H1 (cell line): ENCODE data around the gene TBC1D13. TPM values are rescaled to one million over a fixed set of nuclear protein-coding genes. Genes with fewer than 3 reads are reported as not detected.

ENCODE experiments used
- CTCF ChIA-PET: fragments of 300-600 bp; sonication (Branson Sonifier 250); formaldehyde crosslinking; loops from one replicate; lab custom pipeline; 2021; ENCODE audit not compliant: partially characterized antibody; lab: Charles Lee
- POLR2A ChIA-PET: fragments of 300-600 bp; sonication (Branson Sonifier 250); formaldehyde crosslinking; loops from one replicate; lab custom pipeline; 2021; ENCODE audit warnings: inconsistent platforms; ENCODE audit not compliant: partially characterized antibody; lab: Charles Lee
- DNase-seq, 2 experiments: peaks; one replicate each; pipeline versions ENCODE4 v3.0.0 to v3.0.0-alpha.2; 2010 to 2022; ENCODE audit warnings: low spot score in 2 of 2, low read depth in 1 of 2, mixed read lengths in 1 of 2
- FAIRE-seq: peaks from 2 replicates; lab custom pipeline; 2011; peaks lifted over from hg19 to GRCh38; lab: Jason Lieb, UNC
- H2AFZ ChIP-seq: 2 replicates; pipeline ENCODE4 v1.8.1; 2012; ENCODE audit warnings: low read length, inconsistent platforms
- H2AK5ac ChIP-seq: 2 replicates; pipeline ENCODE4 v1.6.1; 2013; ENCODE audit warnings: low read depth, low read length
- H2BK120ac ChIP-seq: replicated peaks from 2 replicates; pipeline ENCODE3; 2013; ENCODE audit warnings: low read depth, low read length, inconsistent platforms
- H2BK12ac ChIP-seq: 2 replicates; pipeline ENCODE4 v1.6.1; 2013; ENCODE audit warnings: low read depth, low read length
- H2BK15ac ChIP-seq: 2 replicates; pipeline ENCODE4 v1.6.1; 2013; ENCODE audit warnings: low read length
- H2BK20ac ChIP-seq: 2 replicates; pipeline ENCODE4 v1.6.1; 2013; ENCODE audit warnings: low read length
- H2BK5ac ChIP-seq: 2 replicates; pipeline ENCODE4 v1.6.1; 2013; ENCODE audit warnings: low read depth, low read length
- H3K14ac ChIP-seq: 2 replicates; pipeline ENCODE4 v1.6.1; 2013; ENCODE audit warnings: inconsistent platforms; ENCODE audit not compliant: insufficient read length
- H3K18ac ChIP-seq: 2 replicates; pipeline ENCODE4 v1.6.1; 2013; ENCODE audit warnings: low read length; ENCODE audit errors: extremely low read depth
- H3K23ac ChIP-seq: 2 replicates; pipeline ENCODE4 v1.6.1; 2013; ENCODE audit warnings: inconsistent platforms; ENCODE audit not compliant: insufficient read length
- H3K23me2 ChIP-seq: 2 replicates; pipeline ENCODE4 v1.6.1; 2013; ENCODE audit warnings: low read depth, low read length
- H3K27ac ChIP-seq: 2 replicates; pipeline ENCODE4 v1.6.1; 2011; ENCODE audit warnings: low read depth, low read length, inconsistent platforms
- H3K27me3 ChIP-seq, 4 experiments: replicated peaks in 1 of 4; 1 replicate in 1 of 4; 2 replicates in 3 of 4; pipeline versions ENCODE4 v1.6.1 to v1.8.1; 2011 to 2013; ENCODE audit warnings: low read length in 3 of 4, mild to moderate bottlenecking in 3 of 4, inconsistent platforms in 2 of 4, mixed read lengths in 2 of 4, moderate library complexity in 1 of 4; ENCODE audit not compliant: control insufficient read depth in 3 of 4, insufficient read depth in 3 of 4; ENCODE audit errors: extremely low read depth in 1 of 4
- H3K36me3 ChIP-seq, 4 experiments: 2 replicates each; pipeline versions ENCODE4 v1.6.1 to v1.8.1; 2011 to 2013; ENCODE audit warnings: mild to moderate bottlenecking in 4 of 4, low read length in 3 of 4, moderate library complexity in 2 of 4, control low read depth in 1 of 4, inconsistent platforms in 1 of 4; ENCODE audit not compliant: insufficient read depth in 4 of 4, control insufficient read depth in 2 of 4
- H3K4ac ChIP-seq: replicated peaks from 2 replicates; pipeline ENCODE3; 2013; ENCODE audit warnings: low read length, low read depth, mixed read lengths, inconsistent platforms; ENCODE audit not compliant: insufficient read length
- H3K4me1 ChIP-seq, 4 experiments: replicated peaks in 1 of 4; 1 replicate in 1 of 4; 2 replicates in 3 of 4; pipeline versions ENCODE4 v1.6.1 to v1.8.1; 2011 to 2013; ENCODE audit warnings: low read length in 3 of 4, inconsistent platforms in 2 of 4, mixed read lengths in 1 of 4; ENCODE audit not compliant: insufficient read depth in 4 of 4, control insufficient read depth in 3 of 4
- H3K4me2 ChIP-seq, 2 experiments: 2 replicates each; pipeline versions ENCODE4 v1.6.1 to v1.8.1; 2011 to 2013; ENCODE audit warnings: low read depth in 2 of 2, low read length in 2 of 2, control low read depth in 1 of 2, inconsistent platforms in 1 of 2, mild to moderate bottlenecking in 1 of 2; ENCODE audit not compliant: insufficient read depth in 1 of 2
- H3K4me3 ChIP-seq, 4 experiments: fragments of 200-600, 300-600 bp in 1 of 4; sonication (generic), shearing (Covaris generic), sonication (Bioruptor Twin) in 1 of 4; 2 replicates each; pipeline versions ENCODE4 v1.5.1 to v1.8.1; 2011 to 2016; ENCODE audit warnings: low read length in 4 of 4, low read depth in 3 of 4, control low read depth in 2 of 4, inconsistent platforms in 2 of 4, mild to moderate bottlenecking in 2 of 4, mixed read lengths in 1 of 4, moderate library complexity in 1 of 4; ENCODE audit not compliant: insufficient read depth in 2 of 4; ENCODE audit errors: extremely low read depth in 1 of 4
- H3K56ac ChIP-seq: replicated peaks from 2 replicates; pipeline ENCODE3; 2013; ENCODE audit warnings: low read depth, mild to moderate bottlenecking, mixed read lengths, low read length, inconsistent platforms; ENCODE audit not compliant: insufficient read length
- H3K79me1 ChIP-seq: 2 replicates; pipeline ENCODE4 v1.6.1; 2013; ENCODE audit warnings: low read depth, low read length, control low read depth
- H3K79me2 ChIP-seq, 2 experiments: 2 replicates each; pipeline versions ENCODE4 v1.6.1 to v1.8.1; 2012 to 2013; ENCODE audit warnings: low read length in 2 of 2, mild to moderate bottlenecking in 2 of 2, inconsistent platforms in 1 of 2; ENCODE audit not compliant: insufficient read depth in 2 of 2, control insufficient read depth in 1 of 2
- H3K9ac ChIP-seq, 4 experiments: replicated peaks in 1 of 4; 1 replicate in 1 of 4; 2 replicates in 3 of 4; pipeline versions ENCODE4 v1.6.1 to v1.8.1; 2011 to 2013; ENCODE audit warnings: low read depth in 3 of 4, low read length in 3 of 4, control low read depth in 2 of 4, mild to moderate bottlenecking in 2 of 4, moderate library complexity in 2 of 4, inconsistent platforms in 1 of 4; ENCODE audit errors: extremely low read depth in 1 of 4
- H3K9me3 ChIP-seq, 2 experiments: 2 replicates each; pipeline versions ENCODE4 v1.6.1 to v1.8.1; 2012 to 2013; ENCODE audit warnings: mild to moderate bottlenecking in 2 of 2, moderate library complexity in 2 of 2, control low read depth in 1 of 2, inconsistent platforms in 1 of 2, low read depth in 1 of 2, low read length in 1 of 2, mixed read lengths in 1 of 2; ENCODE audit not compliant: insufficient read depth in 2 of 2
- H4K20me1 ChIP-seq, 2 experiments: replicated peaks in 1 of 2; 2 replicates each; pipeline versions ENCODE3 to v1.8.1; 2011 to 2013; ENCODE audit warnings: inconsistent platforms in 2 of 2, low read length in 2 of 2, mild to moderate bottlenecking in 1 of 2; ENCODE audit not compliant: insufficient read depth in 2 of 2, control insufficient read depth in 1 of 2
- H4K5ac ChIP-seq: 2 replicates; pipeline ENCODE4 v1.6.1; 2013; ENCODE audit warnings: low read length, low read depth, mixed read lengths, inconsistent platforms; ENCODE audit not compliant: insufficient read length
- H4K8ac ChIP-seq: 2 replicates; pipeline ENCODE4 v1.8.0; 2013; ENCODE audit warnings: mild to moderate bottlenecking, moderate library complexity, low read length, inconsistent platforms; ENCODE audit not compliant: insufficient read depth; ENCODE audit errors: extremely low read depth
- H4K91ac ChIP-seq: replicated peaks from 2 replicates; pipeline ENCODE3; 2013; ENCODE audit warnings: low read length, mixed read lengths, inconsistent platforms; ENCODE audit not compliant: insufficient read length
- CBX5 ChIP-seq: fragments of 300-800, 300-1000 bp; sonication (generic); IDR thresholded peaks from 2 replicates; pipeline ENCODE4 v1.7.1; 2016; ENCODE audit warnings: antibody characterized with exemption, low read length, low read depth
- GTF2F1 ChIP-seq: IDR thresholded peaks from 2 replicates; pipeline ENCODE4 v1.6.1; 2012; ENCODE audit warnings: low read depth, low read length, improper control_type of control experiment, borderline replicate concordance
- WGBS, 2 experiments: shearing (Covaris generic) in 1 of 2; methylation state at CpG; one replicate each; pipeline versions ENCODE4 v1.1.6 to v1.1.7; 2013 to 2015; ENCODE audit warnings: low lambda C conversion rate in 2 of 2, mixed read lengths in 2 of 2, inconsistent platforms in 1 of 2, low coverage in 1 of 2, missing lambda C conversion rate in 1 of 2; ENCODE audit not compliant: insufficient replicate concordance in 2 of 2, insufficient coverage in 1 of 2, insufficient read length in 1 of 2; ENCODE audit errors: extremely low coverage in 1 of 2, missing lambda C conversion rate in 1 of 2; 5-methylcytosine and 5-hydroxymethylcytosine counted together
- polyA plus RNA-seq, 7 experiments: library from polyadenylated mRNA; depleted of rRNA in 3 of 7; stranded (reverse) in 5 of 7; unstranded in 2 of 7; fragments of >200 nt in 5 of 7; fragments of 200-250 nt in 2 of 7; gene quantifications; 1 replicate in 5 of 7; 2 replicates in 1 of 7; 4 replicates in 1 of 7; pipeline versions ENCODE4 v1.2.1 to v1.2.3, GENCODE V29; 2011 to 2013; ENCODE audit warnings: missing spikeins in 2 of 7, mixed read lengths in 2 of 7
- total RNA-seq: library from RNA; stranded (reverse); fragmentation: NEBNext Ultra II Directional; extraction: Animal tissue kit (Norgen Biotek cat#: 25700); gene quantifications from 2 replicates; pipeline ENCODE4 v1.2.1, GENCODE V29; 2021

TBC1D13 gene
- total and polyA plus RNA-seq, 2 of the 8 experiments (the other 6 are each of a cell fraction or from before 2014, with no cell fraction given) = 21.3 to 24.7 TPM

DNA sequence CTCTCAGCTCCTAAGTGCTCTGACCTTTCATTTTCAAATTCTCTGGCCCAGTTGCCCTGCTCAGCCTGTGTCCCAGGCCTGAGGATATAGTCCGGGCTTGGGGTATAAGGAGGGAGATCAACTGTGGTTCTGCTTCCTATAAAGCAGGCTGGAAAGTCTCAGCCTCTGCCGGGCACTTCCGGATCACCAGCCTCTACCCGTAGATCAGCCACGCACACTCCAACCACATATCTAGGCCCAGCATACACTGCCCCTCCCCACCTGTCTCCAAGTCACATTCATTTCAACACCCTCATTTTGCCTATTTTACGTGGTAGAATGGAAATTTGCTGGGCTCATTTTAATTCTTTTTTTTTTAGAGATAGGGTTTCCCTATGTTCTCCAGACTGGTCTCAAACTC is 18.4 kb upstream of the TBC1D13 start:
- H3K9me3 ChIP-seq = no peaks in the 10 kb centered on the region
- H4K91ac ChIP-seq = no peak overlapping the region
- FAIRE-seq = no peak
- WGBS, 2 experiments = 94% methylated on average over 6 of the region's 6 CpGs; no CpG with 5 or more reads in 1 of the 2 experiments
- H3K14ac ChIP-seq = no peak overlapping the region
- ChIA-PET CTCF (interaction anchor here (1.0 to 1.6 kb wide), 3 partner anchors 35 to 93 kb away, joined by 3 to 7 read pairs (median 4); no protein-coding TSS in a partner anchor), POLR2A (interaction anchor here (0.9 kb wide), 1 partner anchor 44 kb away, joined by 3 read pairs; no protein-coding TSS in a partner anchor)
- no peaks in the 10 kb centered on the region; a peak in 1 of 8 replicates for H3K36me3 ChIP-seq
- peaks cover 0 to 12% of the 10 kb centered on the region in 2 experiments; a peak in 2 of 4 replicates for H3K79me2 ChIP-seq
- no peak overlapping the region for H3K56ac ChIP-seq
- H3K4me3 ChIP-seq = no peak overlapping the region
- no peak overlapping the region for H2BK12ac ChIP-seq
- H3K4me1 ChIP-seq = peaks cover 0 to 6% (median 3%) of the 10 kb centered on the region in 4 experiments; a peak in 4 of 7 replicates
- H3K4ac ChIP-seq = no peak overlapping the region
- H2BK15ac ChIP-seq = no peak overlapping the region
- H3K79me1 ChIP-seq = peaks cover 3% of the 10 kb centered on the region; the same call in 1 of the 2 replicates
- no peak overlapping the region; the same call in 1 of the 2 replicates for H4K8ac ChIP-seq
- H3K23me2 ChIP-seq = peaks cover 12% of the 10 kb centered on the region; the same call in 1 of the 2 replicates
- no peak overlapping the region for H2BK120ac ChIP-seq
- no peak overlapping the region for H3K27ac ChIP-seq
- no peak overlapping the region for H3K23ac ChIP-seq
- no peak overlapping the region for H4K5ac ChIP-seq
- H2BK5ac ChIP-seq = no peak overlapping the region
- no peaks in the 10 kb centered on the region for H3K27me3 ChIP-seq
- no peak overlapping the region for H2AFZ ChIP-seq
- no peak for DNase-seq
- no peak overlapping the region for H3K18ac ChIP-seq
- H3K9ac ChIP-seq = no peak overlapping the region; a peak in 1 of 7 replicates
- H3K4me2 ChIP-seq = no peak overlapping the region
- no peak overlapping the region for H2BK20ac ChIP-seq
- no peak for TF ChIP-seq CBX5
- TF ChIP-seq GTF2F1 = no peak
- no peak overlapping the region for H2AK5ac ChIP-seq
- H4K20me1 ChIP-seq = peaks cover 0 to 3% of the 10 kb centered on the region in 2 experiments
